BE2C (cell line): Measurements from ENCODE around the gene LIN52.

ENCODE experiments used
- DNase-seq: peaks from one replicate; pipeline ENCODE4 v3.0.0-alpha.2; 2020
- H3K27me3 ChIP-seq: fragments of 250-450 bp; sonication (Bioruptor Pico); 2 replicates; pipeline ENCODE4 v1.5.1; 2020; ENCODE audit warnings: mild to moderate bottlenecking
- H3K36me3 ChIP-seq: fragments of 250-450 bp; sonication (Bioruptor Pico); 2 replicates; pipeline ENCODE4 v1.5.1; 2020; ENCODE audit warnings: mild to moderate bottlenecking
- H3K4me1 ChIP-seq: fragments of 250-450 bp; sonication (Bioruptor Pico); 2 replicates; pipeline ENCODE4 v1.5.1; 2020
- H3K4me3 ChIP-seq: 2 replicates; pipeline ENCODE4 v1.5.1; 2011; ENCODE audit warnings: low read depth, low read length
- H3K9me3 ChIP-seq: fragments of 250-450 bp; sonication (Bioruptor Pico); 2 replicates; pipeline ENCODE4 v1.5.1; 2020
- TF ChIP-seq, protein P1 (sequence below): IDR thresholded peaks from 2 replicates; pipeline ENCODE4 v1.5.1; 2012; ENCODE audit warnings: mild to moderate bottlenecking, low read depth, low read length

LIN52 gene

DNA sequence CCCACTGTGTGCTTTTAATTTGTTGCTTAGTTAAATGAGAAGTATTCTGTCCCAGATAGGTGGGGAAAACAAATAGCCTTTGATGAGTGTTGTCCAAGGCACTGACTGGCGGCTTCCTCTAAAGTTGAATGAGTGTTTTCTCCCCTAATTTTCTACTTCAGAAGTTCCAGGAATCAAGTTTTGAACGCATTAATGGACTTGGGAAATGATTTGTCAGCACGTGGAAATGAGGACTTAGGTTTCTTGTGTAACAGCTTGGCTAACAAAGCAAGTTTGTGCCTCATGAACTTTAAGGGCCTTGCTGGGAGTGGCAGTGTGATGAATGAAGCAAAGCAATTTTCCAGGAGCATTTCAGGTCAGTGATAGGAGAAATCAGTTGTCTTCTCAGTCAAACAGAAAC lies 56.9 kb downstream of the LIN52 start:
- Histone ChIP-seq H3K4me1 (peaks cover 5% of the 10 kb centered on the region; the same call in 1 of the 2 replicates), H3K27me3 (peaks cover 85% of the 10 kb centered on the region), H3K36me3 (no peaks in the 10 kb centered on the region), H3K9me3 (no peaks in the 10 kb centered on the region), H3K4me3 (no peak overlapping the region)
- TF ChIP-seq, protein P1, sequence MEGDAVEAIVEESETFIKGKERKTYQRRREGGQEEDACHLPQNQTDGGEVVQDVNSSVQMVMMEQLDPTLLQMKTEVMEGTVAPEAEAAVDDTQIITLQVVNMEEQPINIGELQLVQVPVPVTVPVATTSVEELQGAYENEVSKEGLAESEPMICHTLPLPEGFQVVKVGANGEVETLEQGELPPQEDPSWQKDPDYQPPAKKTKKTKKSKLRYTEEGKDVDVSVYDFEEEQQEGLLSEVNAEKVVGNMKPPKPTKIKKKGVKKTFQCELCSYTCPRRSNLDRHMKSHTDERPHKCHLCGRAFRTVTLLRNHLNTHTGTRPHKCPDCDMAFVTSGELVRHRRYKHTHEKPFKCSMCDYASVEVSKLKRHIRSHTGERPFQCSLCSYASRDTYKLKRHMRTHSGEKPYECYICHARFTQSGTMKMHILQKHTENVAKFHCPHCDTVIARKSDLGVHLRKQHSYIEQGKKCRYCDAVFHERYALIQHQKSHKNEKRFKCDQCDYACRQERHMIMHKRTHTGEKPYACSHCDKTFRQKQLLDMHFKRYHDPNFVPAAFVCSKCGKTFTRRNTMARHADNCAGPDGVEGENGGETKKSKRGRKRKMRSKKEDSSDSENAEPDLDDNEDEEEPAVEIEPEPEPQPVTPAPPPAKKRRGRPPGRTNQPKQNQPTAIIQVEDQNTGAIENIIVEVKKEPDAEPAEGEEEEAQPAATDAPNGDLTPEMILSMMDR, result no peak
- DNase-seq, result no peak

GRCh38 chr14:74142523-74142922 lies 57.8 kb downstream of the LIN52 start:
- Histone ChIP-seq H3K4me3 (no peak overlapping the region), H3K27me3 (peaks cover 83% of the 10 kb centered on the region), H3K4me1 (peaks cover 5% of the 10 kb centered on the region; the same call in 1 of the 2 replicates), H3K36me3 (no peaks in the 10 kb centered on the region), H3K9me3 (no peaks in the 10 kb centered on the region)
- TF ChIP-seq, protein P1, result no peak
- no peak for DNase-seq

DNA sequence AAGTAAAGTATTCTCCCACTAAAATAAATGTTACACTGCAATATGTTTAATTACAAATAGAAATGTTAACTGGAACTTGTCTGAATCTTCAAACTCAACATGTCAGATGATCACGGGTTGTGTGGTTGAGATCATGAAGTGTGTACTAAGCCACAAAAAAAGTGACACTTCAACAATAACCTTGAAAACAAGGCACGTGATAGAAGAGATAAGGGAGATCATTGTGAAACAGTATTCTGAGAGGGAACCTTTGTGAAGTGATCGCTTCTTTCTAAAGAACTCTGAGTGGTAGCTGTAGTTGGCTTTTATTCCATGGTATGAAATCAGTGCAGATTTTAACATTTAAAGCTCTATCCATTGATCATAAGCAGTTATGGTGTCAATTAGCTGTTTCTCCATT lies 60.0 kb downstream of the LIN52 start:
- H3K27me3 ChIP-seq, result peaks cover 70% of the 10 kb centered on the region
- TF ChIP-seq, protein P1, result no peak
- H3K36me3 ChIP-seq, result no peaks in the 10 kb centered on the region
- no peak overlapping the region for H3K4me3 ChIP-seq
- H3K4me1 ChIP-seq, result peaks cover 5% of the 10 kb centered on the region; the same call in 1 of the 2 replicates
- no peak for DNase-seq
- no peaks in the 10 kb centered on the region for H3K9me3 ChIP-seq

DNA sequence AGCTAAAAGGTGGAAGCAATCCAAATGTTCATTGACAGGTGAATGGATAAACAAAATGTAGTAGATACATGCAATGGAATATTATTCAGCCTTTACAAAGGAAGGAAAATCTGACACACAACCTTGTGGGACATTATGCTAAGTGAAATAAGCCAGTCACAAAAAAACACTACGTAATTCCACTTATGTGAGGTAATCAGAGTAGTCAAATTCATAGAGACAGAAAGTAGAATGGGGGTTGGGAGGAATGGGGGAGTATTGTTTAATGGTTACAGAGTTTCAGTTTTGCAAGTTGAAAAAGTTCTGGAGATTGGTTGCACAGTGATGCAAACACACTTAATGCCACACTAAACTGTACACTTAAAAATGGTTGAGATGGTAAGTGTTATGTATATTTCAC lies 62.8 kb downstream of the LIN52 start:
- TF ChIP-seq, protein P1, result no peak
- no peak for DNase-seq

GRCh38 chr14:74148705-74149104 lies 63.9 kb downstream of the LIN52 start:
- H3K9me3 ChIP-seq, result no peaks in the 10 kb centered on the region
- peaks cover 41% of the 10 kb centered on the region for H3K27me3 ChIP-seq
- TF ChIP-seq, protein P1, result no peak
- H3K36me3 ChIP-seq, result no peaks in the 10 kb centered on the region
- H3K4me3 ChIP-seq, result no peak overlapping the region
- no peak for DNase-seq
- H3K4me1 ChIP-seq, result no peaks in the 10 kb centered on the region

More for the DNA sequence above, 62.8 kb downstream of the LIN52 start:
- Histone ChIP-seq H3K36me3 (no peaks in the 10 kb centered on the region), H3K4me1 (no peaks in the 10 kb centered on the region), H3K9me3 (no peaks in the 10 kb centered on the region), H3K27me3 (peaks cover 51% of the 10 kb centered on the region), H3K4me3 (no peak overlapping the region)

DNA sequence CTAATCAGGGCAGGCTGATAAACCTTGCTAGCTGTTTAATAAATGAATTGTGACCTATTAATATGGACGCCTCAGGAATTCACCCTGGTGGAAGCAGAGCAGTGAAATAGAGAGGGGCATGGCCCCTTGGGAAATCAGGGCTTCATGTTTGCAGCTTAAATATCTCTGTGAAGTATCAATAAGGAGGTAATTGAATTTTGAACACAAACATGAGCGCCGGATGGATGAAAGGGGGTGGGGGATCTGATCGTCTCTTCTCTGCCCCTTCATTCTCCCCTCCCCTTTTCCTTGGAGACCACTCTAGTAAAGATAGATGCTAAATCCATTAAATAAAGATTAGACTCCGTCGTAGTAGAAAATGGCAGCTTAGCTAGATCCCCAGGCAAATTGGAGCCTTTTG lies 70.5 kb downstream of the LIN52 start:
- no peak for DNase-seq
- H3K4me1 ChIP-seq, result no peaks in the 10 kb centered on the region; the same call in 1 of the 2 replicates
- TF ChIP-seq, protein P1, result no peak
- H3K4me3 ChIP-seq, result no peak overlapping the region
- no peaks in the 10 kb centered on the region for H3K36me3 ChIP-seq
- H3K9me3 ChIP-seq, result no peaks in the 10 kb centered on the region
- H3K27me3 ChIP-seq, result no peaks in the 10 kb centered on the region
